ENCODE data around the gene BCO2.

The BCO2 gene

GRCh38 chr11:112219476-112220232 is 44.3 kb downstream of the BCO2 start:
- DNase-seq: peak; percentile 11

GRCh38 chr11:112221274-112221835 is 46.0 kb downstream of the BCO2 start:
- no peak for DNase-seq

- no peak for DNase-seq
These were observed 47.0 kb downstream of the BCO2 start for GRCh38 chr11:112222303-112222702.

- DNase-seq: no peak
These were observed 47.8 kb downstream of the BCO2 start for GRCh38 chr11:112223121-112223520.

GRCh38 chr11:112223754-112224532 is 48.6 kb downstream of the BCO2 start:
- DNase-seq: no peak

GRCh38 chr11:112225753-112226061 is 50.4 kb downstream of the BCO2 start:
- no peak for DNase-seq

GRCh38 chr11:112226062-112226830 is 50.9 kb downstream of the BCO2 start, which contains the start of gene PTS:
PTS (plus strand) TSS chr11:112226428; CDS start chr11:112226444, 16 bp downstream.
- peak; percentile 15 for DNase-seq

- no peak for DNase-seq
These were observed 51.6 kb downstream of the BCO2 start for GRCh38 chr11:112226831-112227401.

GRCh38 chr11:112227471-112227870 is 52.2 kb downstream of the BCO2 start:
- DNase-seq: no peak

GRCh38 chr11:112228706-112229105 is 53.4 kb downstream of the BCO2 start:
- no peak for DNase-seq

- DNase-seq: no peak
These were observed 53.8 kb downstream of the BCO2 start for GRCh38 chr11:112229159-112229558.

- no peak for DNase-seq
These were observed 54.6 kb downstream of the BCO2 start for GRCh38 chr11:112229746-112230433.

GRCh38 chr11:112231952-112232351 is 56.6 kb downstream of the BCO2 start:
- DNase-seq: no peak

- no peak for DNase-seq
These were observed 60.6 kb downstream of the BCO2 start for GRCh38 chr11:112235750-112236390.

- DNase-seq: no peak
These were observed 62.1 kb downstream of the BCO2 start for GRCh38 chr11:112237451-112237850.

GRCh38 chr11:112238041-112238440 is 62.7 kb downstream of the BCO2 start:
- no peak for DNase-seq

GRCh38 chr11:112241486-112241885 is 66.2 kb downstream of the BCO2 start:
- DNase-seq: no peak

- DNase-seq: no peak
These were observed 71.9 kb downstream of the BCO2 start for GRCh38 chr11:112247201-112247600.

- no peak for DNase-seq
These were observed 72.9 kb downstream of the BCO2 start for GRCh38 chr11:112248201-112248600.

GRCh38 chr11:112249871-112250610 is 74.7 kb downstream of the BCO2 start:
- no peak for DNase-seq

Measured in NCI-H1694 (cell line).